ENCODE data around the gene EHD1. TPM values are rescaled to one million over a fixed set of nuclear protein-coding genes. Genes with fewer than 3 reads are reported as not detected.

Gene EHD1
- total and polyA plus RNA-seq, 2 of the 4 experiments (the other 2 are of a cell fraction): 107 to 209 TPM

GRCh38 chr11:64892411-64892831 lies 14.0 kb upstream of the EHD1 start:
- in situ Hi-C loops (cut with MboI; ENCODE audit: low sequenced_read_pairs): loop anchor here (5.0 kb wide), 1 partner anchor 45 kb away; no protein-coding TSS in a partner anchor
- H3K36me3 ChIP-seq (ENCODE audit: control insufficient read depth, insufficient read depth, low read length): peaks cover 12% of the 10 kb centered on the region; the same call in 1 of the 2 replicates
- H4K8ac ChIP-seq (ENCODE audit: low read depth in 2 of 2, low read length in 2 of 2): no peak overlapping the region
- H4K20me1 ChIP-seq (ENCODE audit: insufficient read depth, low read length): peaks cover 4% of the 10 kb centered on the region; the same call in 1 of the 2 replicates
- H4K5ac ChIP-seq (ENCODE audit: low read depth, low read length): no peak overlapping the region
- no peak for ATAC-seq (ENCODE audit: low read depth)
- dilution Hi-C loops (cut with HindIII; ENCODE audit: low sequenced_read_pairs, unreplicated experiment): no loop called here
- no peak overlapping the region for H2BK20ac ChIP-seq (ENCODE audit: low read depth, low read length)
- H3K4me3 ChIP-seq (ENCODE audit: insufficient read depth, low read depth, low read length): no peak overlapping the region
- H3K4me2 ChIP-seq (ENCODE audit: low read depth, low read length): no peak overlapping the region
- 0 out of 2 replicates have a peak overlapping the region, but pooled peaks have one; percentile 26 for H2AK5ac ChIP-seq (ENCODE audit: low read depth, low read length)
- DNase-seq: no peak
- no peak overlapping the region for H3K9ac ChIP-seq (ENCODE audit: low read depth, low read length)
- H3K4me1 ChIP-seq (ENCODE audit: control insufficient read depth, insufficient read depth, low read length): peaks cover 5% of the 10 kb centered on the region; the same call in 1 of the 2 replicates
- ChIA-PET POLR2A (ENCODE audit: unreplicated experiment) (no interaction called here), CTCF (no interaction called here)
- no peak overlapping the region for H3K27ac ChIP-seq (ENCODE audit: insufficient read depth, low read length)
- WGBS, 2 experiments (ENCODE audit: extremely low coverage in 2 of 2, insufficient read length in 1 of 2): 85% methylated on average over 8 of the region's 11 CpGs; no CpG with 5 or more reads in 1 of the 2 experiments
- TF ChIP-seq POLR2A (IDR thresholded peaks at IDR 0.05; ENCODE audit: low read depth, low read length) (no peak), FOS (IDR thresholded peaks at IDR 0.05; ENCODE audit: low read depth, low read length) (no peak), SMC3 (IDR thresholded peaks at IDR 0.05; ENCODE audit: low read depth, low read length) (no peak), RFX5 (IDR thresholded peaks at IDR 0.05; ENCODE audit: low read depth, low read length) (no peak), CEBPB (IDR thresholded peaks at IDR 0.05; ENCODE audit: low read depth, low read length) (no peak)
- H3K14ac ChIP-seq (replicated peaks; ENCODE audit: low read depth, low read length): no peak overlapping the region
- H3K18ac ChIP-seq (ENCODE audit: low read depth, low read length): no peak overlapping the region
- intact Hi-C loops (cut with micrococcal nuclease): no loop called here
- 0 out of 2 replicates have a peak, but pooled peaks cover 3% of the 10 kb centered on the region for H3K9me1 ChIP-seq (ENCODE audit: insufficient read depth, low read length)
- H2AFZ ChIP-seq (replicated peaks; ENCODE audit: low read length, poor library complexity): no peak overlapping the region
- H2BK15ac ChIP-seq (ENCODE audit: low read depth, low read length): no peak overlapping the region
- no peak overlapping the region for H4K91ac ChIP-seq (ENCODE audit: insufficient read depth, low read depth, low read length)
- no peak overlapping the region for H2AK9ac ChIP-seq (replicated peaks; ENCODE audit: low read depth, low read length, poor library complexity)
- H3K27me3 ChIP-seq (ENCODE audit: control insufficient read depth, insufficient read depth, low read length): no peaks in the 10 kb centered on the region
- no peak overlapping the region for H3K4ac ChIP-seq (ENCODE audit: low read depth, low read length)
- BruUV-seq (replicated peaks): no TSS peak
- no peak overlapping the region for H3K23ac ChIP-seq (ENCODE audit: low read depth, low read length)
- no peak overlapping the region for H2BK5ac ChIP-seq (ENCODE audit: low read depth, low read length, poor library complexity, severe bottlenecking)
- H3K9me3 ChIP-seq (ENCODE audit: control insufficient read depth, insufficient read depth, low read length): no peaks in the 10 kb centered on the region
- no peak overlapping the region for H2BK120ac ChIP-seq (ENCODE audit: low read depth, low read length)
- no peak overlapping the region for H3K56ac ChIP-seq (ENCODE audit: extremely low read depth, insufficient read depth, low read length)
- peaks cover 0 to 3% of the 10 kb centered on the region in 2 experiments; a peak in 1 of 4 replicates for H3K79me1 ChIP-seq (ENCODE audit: low read depth in 1 of 2, low read length in 2 of 2)

Data from IMR-90 (cell line).